ENCODE measurements around the gene ZCCHC7. TPM values are rescaled to one million over a fixed set of nuclear protein-coding genes. Genes with fewer than 3 reads are reported as not detected.

ZCCHC7 gene
- total and polyA plus RNA-seq, 4 donors = 9.8 to 30.5 (median 18.8) TPM

- H3K36me3 ChIP-seq (ENCODE audit: control insufficient read depth in 1 of 2, insufficient read depth in 2 of 2, low read length in 1 of 2) = no peaks in the 10 kb centered on the region
- DNase-seq (no peak), ATAC-seq (ENCODE audit: low FRiP score) (no peak)
- no peak overlapping the region for H3K27ac ChIP-seq (ENCODE audit: low read depth in 1 of 2, low read length in 2 of 2)
- H3K9me3 ChIP-seq (ENCODE audit: control insufficient read depth, low read length) = no peaks in the 10 kb centered on the region
- 95 to 97% methylated on average over 2 of the region's 2 CpGs for WGBS, 2 donors
- H3K27me3 ChIP-seq (ENCODE audit: control insufficient read depth in 1 of 2, insufficient read depth in 2 of 2, low read length in 1 of 2) = no peaks in the 10 kb centered on the region
- intact Hi-C loops (cut with DNase I) = no loop called here
- no peaks in the 10 kb centered on the region for H3K4me1 ChIP-seq (ENCODE audit: control insufficient read depth in 1 of 2, insufficient read depth in 2 of 2, low read length in 2 of 2)
- H3K4me3 ChIP-seq (ENCODE audit: low read length in 2 of 2) = no peak overlapping the region
These were observed 96.8 kb downstream of the ZCCHC7 start for GRCh38 chr9:37217161-37217560.

- ATAC-seq (ENCODE audit: low FRiP score) = no peak
- H3K4me3 ChIP-seq (ENCODE audit: low read length in 2 of 2) = no peak overlapping the region
- WGBS, 2 donors = 66 to 72% methylated on average over 5 of the region's 5 CpGs
These were observed 98.5 kb downstream of the ZCCHC7 start for GRCh38 chr9:37218800-37219425.

GRCh38 chr9:37220971-37221370 is 100.6 kb downstream of the ZCCHC7 start:
- WGBS, 2 donors = 76 to 79% methylated on average over 4 of the region's 4 CpGs
- Histone ChIP-seq H3K9me3 (ENCODE audit: control insufficient read depth, low read length) (no peaks in the 10 kb centered on the region), H3K27ac (ENCODE audit: low read depth in 1 of 2, low read length in 2 of 2) (no peak overlapping the region), H3K27me3 (ENCODE audit: control insufficient read depth in 1 of 2, insufficient read depth in 2 of 2, low read length in 1 of 2) (no peaks in the 10 kb centered on the region), H3K4me1 (ENCODE audit: control insufficient read depth in 1 of 2, insufficient read depth in 2 of 2, low read length in 2 of 2) (no peaks in the 10 kb centered on the region), H3K4me3 (ENCODE audit: low read length in 2 of 2) (no peak overlapping the region), H3K36me3 (ENCODE audit: control insufficient read depth in 1 of 2, insufficient read depth in 2 of 2, low read length in 1 of 2) (no peaks in the 10 kb centered on the region)
- intact Hi-C loops (cut with DNase I) = loop anchor here in 1 of 2 donors (10.0 kb wide), 1 partner anchor 46 kb away; no protein-coding TSS in a partner anchor
- DNase-seq (no peak), ATAC-seq (ENCODE audit: low FRiP score) (no peak)

More at GRCh38 chr9:37218800-37219425, 98.5 kb downstream of the ZCCHC7 start:
- Histone ChIP-seq H3K27me3 (ENCODE audit: control insufficient read depth in 1 of 2, insufficient read depth in 2 of 2, low read length in 1 of 2) (no peaks in the 10 kb centered on the region), H3K36me3 (ENCODE audit: control insufficient read depth in 1 of 2, insufficient read depth in 2 of 2, low read length in 1 of 2) (no peaks in the 10 kb centered on the region), H3K9me3 (ENCODE audit: control insufficient read depth, low read length) (no peaks in the 10 kb centered on the region), H3K27ac (ENCODE audit: low read depth in 1 of 2, low read length in 2 of 2) (no peak overlapping the region), H3K4me1 (ENCODE audit: control insufficient read depth in 1 of 2, insufficient read depth in 2 of 2, low read length in 2 of 2) (no peaks in the 10 kb centered on the region)
- DNase-seq = no peak
- intact Hi-C loops (cut with DNase I) = no loop called here

DNA sequence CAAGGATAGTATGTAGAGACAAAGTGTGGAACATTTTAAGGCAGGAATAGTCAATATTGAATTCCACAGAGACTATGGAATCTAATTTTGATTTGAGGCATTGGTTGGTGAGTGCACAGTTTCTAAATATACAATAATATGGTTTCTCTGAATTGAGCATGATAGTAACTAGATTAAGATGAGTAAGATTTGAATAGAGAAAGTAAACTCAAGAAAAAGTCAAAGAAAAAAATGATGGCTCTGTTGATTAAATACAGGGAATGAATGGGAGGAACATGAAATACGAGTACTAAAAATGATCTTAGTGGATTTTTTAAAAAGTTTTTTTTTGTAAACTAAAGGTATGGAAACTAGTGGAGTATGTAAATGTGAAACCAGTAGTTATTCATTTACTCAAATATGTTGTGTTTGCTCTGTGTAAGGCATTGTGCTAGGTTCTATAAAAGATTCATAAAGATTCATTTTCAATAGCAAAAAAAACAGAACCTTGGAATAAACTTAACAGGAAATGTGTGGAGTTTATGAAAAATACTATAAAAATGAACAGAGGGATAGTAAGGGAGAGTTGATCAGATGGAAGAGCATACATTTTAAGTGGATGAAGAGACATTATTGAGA is 101.2 kb downstream of the ZCCHC7 start:
- Histone ChIP-seq H3K4me1 (ENCODE audit: control insufficient read depth in 1 of 2, insufficient read depth in 2 of 2, low read length in 2 of 2) (no peaks in the 10 kb centered on the region), H3K36me3 (ENCODE audit: control insufficient read depth in 1 of 2, insufficient read depth in 2 of 2, low read length in 1 of 2) (no peaks in the 10 kb centered on the region), H3K9me3 (ENCODE audit: control insufficient read depth, low read length) (no peaks in the 10 kb centered on the region), H3K4me3 (ENCODE audit: low read length in 2 of 2) (no peak overlapping the region), H3K27me3 (ENCODE audit: control insufficient read depth in 1 of 2, insufficient read depth in 2 of 2, low read length in 1 of 2) (no peaks in the 10 kb centered on the region), H3K27ac (ENCODE audit: low read depth in 1 of 2, low read length in 2 of 2) (no peak overlapping the region)
- ATAC-seq (ENCODE audit: low FRiP score) (no peak), DNase-seq (no peak)
- WGBS, 2 donors = 91 to 95% methylated on average over 1 of the region's 1 CpG
- intact Hi-C loops (cut with DNase I) = loop anchor here in 1 of 2 donors (10.0 kb wide), 1 partner anchor 47 kb away; no protein-coding TSS in a partner anchor

- 96 to 97% methylated on average over 1 of the region's 1 CpG for WGBS, 2 donors
- no peak for DNase-seq
- no peak overlapping the region for H3K4me3 ChIP-seq (ENCODE audit: low read length in 2 of 2)
- H3K9me3 ChIP-seq (ENCODE audit: control insufficient read depth, low read length) = no peaks in the 10 kb centered on the region
- H3K27me3 ChIP-seq (ENCODE audit: control insufficient read depth in 1 of 2, insufficient read depth in 2 of 2, low read length in 1 of 2) = no peaks in the 10 kb centered on the region
- H3K36me3 ChIP-seq (ENCODE audit: control insufficient read depth in 1 of 2, insufficient read depth in 2 of 2, low read length in 1 of 2) = no peaks in the 10 kb centered on the region
- intact Hi-C loops (cut with DNase I) = loop anchor here in 1 of 2 donors (10.0 kb wide), 1 partner anchor 55 kb away; no protein-coding TSS in a partner anchor
- no peaks in the 10 kb centered on the region for H3K4me1 ChIP-seq (ENCODE audit: control insufficient read depth in 1 of 2, insufficient read depth in 2 of 2, low read length in 2 of 2)
- H3K27ac ChIP-seq (ENCODE audit: low read depth in 1 of 2, low read length in 2 of 2) = no peak overlapping the region
- no peak for ATAC-seq (ENCODE audit: low FRiP score)
These were observed 109.1 kb downstream of the ZCCHC7 start for GRCh38 chr9:37229455-37229854.

DNA sequence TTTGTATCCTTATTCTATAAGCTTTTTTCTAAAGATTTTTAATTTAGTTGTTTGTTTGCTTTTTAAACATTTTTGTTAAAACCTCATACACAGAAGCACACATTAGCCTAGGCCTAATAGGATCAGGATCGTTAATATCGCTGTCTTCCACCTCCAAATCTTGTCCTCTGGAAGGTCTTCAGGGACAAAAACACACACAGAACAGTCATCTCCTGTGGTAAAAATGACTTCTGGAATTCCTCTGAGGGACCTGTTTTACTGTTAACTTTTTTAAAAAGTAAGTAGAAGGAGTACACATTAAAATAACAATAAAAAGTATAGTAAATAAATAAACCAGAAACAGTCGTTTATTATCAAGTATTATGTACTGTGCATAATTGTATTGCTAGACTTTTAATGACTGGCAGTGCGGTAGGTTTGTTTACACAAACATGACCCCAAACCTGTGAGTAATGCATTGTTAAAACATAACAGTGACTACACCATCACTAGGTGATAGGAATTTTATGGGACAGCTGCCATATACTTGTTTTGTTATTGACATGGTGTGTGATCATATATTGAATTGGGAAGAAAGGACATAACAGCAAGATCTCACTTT is 109.6 kb downstream of the ZCCHC7 start:
- no peaks in the 10 kb centered on the region for H3K4me1 ChIP-seq (ENCODE audit: control insufficient read depth in 1 of 2, insufficient read depth in 2 of 2, low read length in 2 of 2)
- DNase-seq = no peak
- intact Hi-C loops (cut with DNase I) = loop anchor here in 1 of 2 donors (10.0 kb wide), 1 partner anchor 55 kb away; no protein-coding TSS in a partner anchor
- WGBS, 2 donors = 80 to 89% methylated on average over 4 of the region's 4 CpGs
- no peak overlapping the region for H3K27ac ChIP-seq (ENCODE audit: low read depth in 1 of 2, low read length in 2 of 2)
- H3K9me3 ChIP-seq (ENCODE audit: control insufficient read depth, low read length) = no peaks in the 10 kb centered on the region
- no peaks in the 10 kb centered on the region for H3K27me3 ChIP-seq (ENCODE audit: control insufficient read depth in 1 of 2, insufficient read depth in 2 of 2, low read length in 1 of 2)
- ATAC-seq (ENCODE audit: low FRiP score) = no peak
- H3K4me3 ChIP-seq (ENCODE audit: low read length in 2 of 2) = no peak overlapping the region
- H3K36me3 ChIP-seq (ENCODE audit: control insufficient read depth in 1 of 2, insufficient read depth in 2 of 2, low read length in 1 of 2) = no peaks in the 10 kb centered on the region

- Histone ChIP-seq H3K27ac (ENCODE audit: low read depth in 1 of 2, low read length in 2 of 2) (no peak overlapping the region), H3K9me3 (ENCODE audit: control insufficient read depth, low read length) (no peaks in the 10 kb centered on the region), H3K36me3 (ENCODE audit: control insufficient read depth in 1 of 2, insufficient read depth in 2 of 2, low read length in 1 of 2) (no peaks in the 10 kb centered on the region), H3K4me3 (ENCODE audit: low read length in 2 of 2) (no peak overlapping the region), H3K27me3 (ENCODE audit: control insufficient read depth in 1 of 2, insufficient read depth in 2 of 2, low read length in 1 of 2) (no peaks in the 10 kb centered on the region), H3K4me1 (ENCODE audit: control insufficient read depth in 1 of 2, insufficient read depth in 2 of 2, low read length in 2 of 2) (no peaks in the 10 kb centered on the region)
- DNase-seq (no peak), ATAC-seq (ENCODE audit: low FRiP score) (no peak)
- intact Hi-C loops (cut with DNase I) = no loop called here
- WGBS, 2 donors = 96 to 99% methylated on average over 2 of the region's 2 CpGs
These were observed 116.4 kb downstream of the ZCCHC7 start for GRCh38 chr9:37236822-37237221.

DNA sequence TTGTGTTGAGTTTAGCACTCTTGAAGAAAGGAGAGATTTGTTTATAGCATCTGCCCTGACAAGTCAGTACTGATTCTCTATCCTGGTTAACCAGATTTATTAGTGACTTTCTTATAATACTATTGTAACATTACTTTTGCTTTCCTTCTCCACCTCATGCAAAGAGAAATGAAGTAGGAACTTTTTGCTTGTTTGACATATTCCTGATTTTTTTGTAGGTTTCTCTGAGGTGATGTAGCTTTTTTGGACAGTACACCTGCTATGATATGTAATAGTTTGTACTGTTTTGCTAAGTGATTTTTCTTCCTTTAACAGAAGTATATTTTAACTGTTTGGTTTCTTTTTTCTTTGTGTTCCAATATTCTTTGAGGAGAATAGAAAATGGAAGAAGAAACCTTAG is 117.7 kb downstream of the ZCCHC7 start:
- DNase-seq (no peak), ATAC-seq (ENCODE audit: low FRiP score) (no peak)
- intact Hi-C loops (cut with DNase I) = no loop called here
- no peaks in the 10 kb centered on the region for H3K36me3 ChIP-seq (ENCODE audit: control insufficient read depth in 1 of 2, insufficient read depth in 2 of 2, low read length in 1 of 2)
- no peak overlapping the region for H3K4me3 ChIP-seq (ENCODE audit: low read length in 2 of 2)
- H3K27ac ChIP-seq (ENCODE audit: low read depth in 1 of 2, low read length in 2 of 2) = no peak overlapping the region
- no peaks in the 10 kb centered on the region for H3K4me1 ChIP-seq (ENCODE audit: control insufficient read depth in 1 of 2, insufficient read depth in 2 of 2, low read length in 2 of 2)
- no peaks in the 10 kb centered on the region for H3K9me3 ChIP-seq (ENCODE audit: control insufficient read depth, low read length)
- H3K27me3 ChIP-seq (ENCODE audit: control insufficient read depth in 1 of 2, insufficient read depth in 2 of 2, low read length in 1 of 2) = no peaks in the 10 kb centered on the region

All from aorta (tissue), 5 donors.